ENCODE data around the gene POU5F1.
"Not testable (repeated sequence)": the region's sequence is repeated elsewhere in the genome, so short reads cannot be mapped to it uniquely, and the experiment has no call there.

The POU5F1 gene

DNA sequence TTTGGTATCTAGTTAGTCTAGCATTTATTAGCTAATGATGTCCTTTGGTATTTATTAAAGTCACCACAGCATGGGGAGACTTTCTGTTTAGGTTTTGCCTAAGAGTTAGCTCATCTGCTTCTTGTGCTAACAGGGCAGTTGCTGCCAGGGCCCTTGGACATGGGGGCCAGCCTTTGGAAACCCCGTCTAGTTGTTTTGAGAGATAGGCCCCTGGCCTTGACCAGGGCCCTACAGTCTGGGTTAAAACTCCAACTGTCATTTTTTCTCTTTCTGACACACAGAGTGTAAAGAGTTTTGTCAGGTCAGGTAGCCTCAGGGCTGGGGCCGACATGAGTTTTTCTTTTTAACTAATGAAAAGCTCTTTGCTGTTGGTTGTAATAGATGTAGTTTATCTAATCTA lies 12.8 kb upstream of the POU5F1 start:
- not testable (repeated sequence) for H3K4me2 ChIP-seq; H3K4me3 ChIP-seq (IDR thresholded peaks at IDR 0.05; ENCODE audit: insufficient read depth, low read depth, low read length); H3K36me3 ChIP-seq (ENCODE audit: insufficient read depth); H2AFZ ChIP-seq (ENCODE audit: low read depth); H3K27me3 ChIP-seq (ENCODE audit: insufficient read depth, low read depth); H4K20me1 ChIP-seq (ENCODE audit: insufficient read depth); H3K9ac ChIP-seq; H3K27ac ChIP-seq; H3K79me2 ChIP-seq (ENCODE audit: insufficient read depth, low read depth)
- peaks cover 20% of the 10 kb centered on the region for H3K4me1 ChIP-seq (ENCODE audit: low read depth, poor library complexity, severe bottlenecking)

DNA sequence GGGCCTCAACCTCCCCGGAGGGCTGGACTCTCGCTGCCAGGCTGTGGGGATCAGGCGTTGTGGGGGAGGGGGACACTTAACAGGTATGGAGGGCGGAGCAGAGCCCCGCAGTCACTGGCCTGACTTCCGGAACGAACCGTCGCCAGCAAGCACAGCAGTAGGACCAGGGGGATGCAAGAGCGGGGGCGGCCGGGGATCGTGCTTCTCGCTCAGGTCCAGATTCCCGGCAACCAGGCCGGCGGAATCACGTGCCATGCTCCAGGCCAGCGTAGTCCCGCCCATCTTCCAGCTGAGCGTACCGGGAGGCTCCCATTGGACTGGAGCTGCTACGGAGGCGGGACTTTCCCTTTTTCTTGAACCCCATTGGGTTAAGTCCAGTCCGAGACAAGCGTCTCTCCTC lies 10.0 kb upstream of the POU5F1 start:
- H3K4me2 ChIP-seq, result no peak overlapping the region
- H3K4me1 ChIP-seq (ENCODE audit: low read depth, poor library complexity, severe bottlenecking), result peaks cover 14% of the 10 kb centered on the region
- TF ChIP-seq, protein P1, sequence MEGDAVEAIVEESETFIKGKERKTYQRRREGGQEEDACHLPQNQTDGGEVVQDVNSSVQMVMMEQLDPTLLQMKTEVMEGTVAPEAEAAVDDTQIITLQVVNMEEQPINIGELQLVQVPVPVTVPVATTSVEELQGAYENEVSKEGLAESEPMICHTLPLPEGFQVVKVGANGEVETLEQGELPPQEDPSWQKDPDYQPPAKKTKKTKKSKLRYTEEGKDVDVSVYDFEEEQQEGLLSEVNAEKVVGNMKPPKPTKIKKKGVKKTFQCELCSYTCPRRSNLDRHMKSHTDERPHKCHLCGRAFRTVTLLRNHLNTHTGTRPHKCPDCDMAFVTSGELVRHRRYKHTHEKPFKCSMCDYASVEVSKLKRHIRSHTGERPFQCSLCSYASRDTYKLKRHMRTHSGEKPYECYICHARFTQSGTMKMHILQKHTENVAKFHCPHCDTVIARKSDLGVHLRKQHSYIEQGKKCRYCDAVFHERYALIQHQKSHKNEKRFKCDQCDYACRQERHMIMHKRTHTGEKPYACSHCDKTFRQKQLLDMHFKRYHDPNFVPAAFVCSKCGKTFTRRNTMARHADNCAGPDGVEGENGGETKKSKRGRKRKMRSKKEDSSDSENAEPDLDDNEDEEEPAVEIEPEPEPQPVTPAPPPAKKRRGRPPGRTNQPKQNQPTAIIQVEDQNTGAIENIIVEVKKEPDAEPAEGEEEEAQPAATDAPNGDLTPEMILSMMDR (conservative IDR thresholded peaks at IDR 0.05; ENCODE audit: low read depth, low read length), result no peak
- H3K27me3 ChIP-seq (ENCODE audit: insufficient read depth, low read depth), result no peaks in the 10 kb centered on the region
- H3K27ac ChIP-seq, result no peak overlapping the region
- no peaks in the 10 kb centered on the region for H4K20me1 ChIP-seq (ENCODE audit: insufficient read depth)
- no peak overlapping the region for H2AFZ ChIP-seq (ENCODE audit: low read depth)
- no peaks in the 10 kb centered on the region for H3K36me3 ChIP-seq (ENCODE audit: insufficient read depth)
- H3K4me3 ChIP-seq (IDR thresholded peaks at IDR 0.05; ENCODE audit: insufficient read depth, low read depth, low read length), result no peak overlapping the region
- no peak overlapping the region for H3K9ac ChIP-seq
- H3K79me2 ChIP-seq (ENCODE audit: insufficient read depth, low read depth), result no peaks in the 10 kb centered on the region

DNA sequence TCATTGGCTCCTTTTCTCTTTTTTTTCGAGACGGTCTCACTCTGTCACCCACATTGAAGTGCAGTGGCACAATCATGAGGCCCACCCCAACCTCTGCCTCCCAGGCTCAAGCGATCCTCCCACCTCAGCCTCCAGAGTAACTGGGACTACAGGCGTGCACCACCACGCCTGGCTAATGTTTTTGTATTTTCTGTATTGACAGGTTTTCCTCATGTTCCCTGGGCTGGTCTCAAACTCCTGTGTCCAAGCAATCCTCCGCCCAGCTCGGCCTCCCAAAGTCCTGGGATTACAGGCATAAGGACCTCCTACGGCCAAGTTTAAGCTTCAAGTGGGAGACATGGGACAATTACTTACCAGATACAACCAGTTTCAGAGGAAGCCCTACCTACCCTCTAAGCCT lies 9.4 kb upstream of the POU5F1 start:
- H4K20me1 ChIP-seq (ENCODE audit: insufficient read depth), result no peaks in the 10 kb centered on the region
- no peak overlapping the region for H3K27ac ChIP-seq
- no peaks in the 10 kb centered on the region for H3K36me3 ChIP-seq (ENCODE audit: insufficient read depth)
- no peaks in the 10 kb centered on the region for H3K27me3 ChIP-seq (ENCODE audit: insufficient read depth, low read depth)
- H2AFZ ChIP-seq (ENCODE audit: low read depth), result no peak overlapping the region
- TF ChIP-seq, protein P1 (conservative IDR thresholded peaks at IDR 0.05; ENCODE audit: low read depth, low read length), result no peak
- no peaks in the 10 kb centered on the region for H3K79me2 ChIP-seq (ENCODE audit: insufficient read depth, low read depth)
- no peak overlapping the region for H3K4me2 ChIP-seq
- H3K9ac ChIP-seq, result no peak overlapping the region
- peaks cover 8% of the 10 kb centered on the region for H3K4me1 ChIP-seq (ENCODE audit: low read depth, poor library complexity, severe bottlenecking)
- H3K4me3 ChIP-seq (IDR thresholded peaks at IDR 0.05; ENCODE audit: insufficient read depth, low read depth, low read length), result no peak overlapping the region

DNA sequence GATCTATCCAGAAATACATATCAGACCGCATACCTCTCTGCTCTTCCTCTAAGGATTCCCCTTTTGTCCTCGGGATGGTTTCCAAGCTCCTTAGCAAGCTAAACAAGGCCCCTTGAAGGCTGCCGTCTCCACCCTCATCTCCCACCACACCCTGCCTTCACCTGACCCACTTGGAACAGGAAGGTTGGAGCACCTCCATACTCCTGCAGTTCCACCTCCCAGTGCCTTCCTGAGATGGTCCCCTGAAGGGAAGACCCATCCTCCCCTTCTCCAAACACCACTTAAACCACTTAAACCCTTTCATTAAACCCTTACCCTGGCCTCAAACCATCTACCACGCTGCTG lies 8.5 kb upstream of the POU5F1 start:
- peaks cover 8% of the 10 kb centered on the region for H3K4me1 ChIP-seq (ENCODE audit: low read depth, poor library complexity, severe bottlenecking)
- no peak overlapping the region for H3K4me2 ChIP-seq
- no peaks in the 10 kb centered on the region for H4K20me1 ChIP-seq (ENCODE audit: insufficient read depth)
- no peak overlapping the region for H3K9ac ChIP-seq
- no peaks in the 10 kb centered on the region for H3K79me2 ChIP-seq (ENCODE audit: insufficient read depth, low read depth)
- no peak overlapping the region for H2AFZ ChIP-seq (ENCODE audit: low read depth)
- no peak overlapping the region for H3K4me3 ChIP-seq (IDR thresholded peaks at IDR 0.05; ENCODE audit: insufficient read depth, low read depth, low read length)
- no peaks in the 10 kb centered on the region for H3K36me3 ChIP-seq (ENCODE audit: insufficient read depth)
- no peaks in the 10 kb centered on the region for H3K27me3 ChIP-seq (ENCODE audit: insufficient read depth, low read depth)
- H3K27ac ChIP-seq, result no peak overlapping the region
- TF ChIP-seq, protein P1 (conservative IDR thresholded peaks at IDR 0.05; ENCODE audit: low read depth, low read length), result no peak

DNA sequence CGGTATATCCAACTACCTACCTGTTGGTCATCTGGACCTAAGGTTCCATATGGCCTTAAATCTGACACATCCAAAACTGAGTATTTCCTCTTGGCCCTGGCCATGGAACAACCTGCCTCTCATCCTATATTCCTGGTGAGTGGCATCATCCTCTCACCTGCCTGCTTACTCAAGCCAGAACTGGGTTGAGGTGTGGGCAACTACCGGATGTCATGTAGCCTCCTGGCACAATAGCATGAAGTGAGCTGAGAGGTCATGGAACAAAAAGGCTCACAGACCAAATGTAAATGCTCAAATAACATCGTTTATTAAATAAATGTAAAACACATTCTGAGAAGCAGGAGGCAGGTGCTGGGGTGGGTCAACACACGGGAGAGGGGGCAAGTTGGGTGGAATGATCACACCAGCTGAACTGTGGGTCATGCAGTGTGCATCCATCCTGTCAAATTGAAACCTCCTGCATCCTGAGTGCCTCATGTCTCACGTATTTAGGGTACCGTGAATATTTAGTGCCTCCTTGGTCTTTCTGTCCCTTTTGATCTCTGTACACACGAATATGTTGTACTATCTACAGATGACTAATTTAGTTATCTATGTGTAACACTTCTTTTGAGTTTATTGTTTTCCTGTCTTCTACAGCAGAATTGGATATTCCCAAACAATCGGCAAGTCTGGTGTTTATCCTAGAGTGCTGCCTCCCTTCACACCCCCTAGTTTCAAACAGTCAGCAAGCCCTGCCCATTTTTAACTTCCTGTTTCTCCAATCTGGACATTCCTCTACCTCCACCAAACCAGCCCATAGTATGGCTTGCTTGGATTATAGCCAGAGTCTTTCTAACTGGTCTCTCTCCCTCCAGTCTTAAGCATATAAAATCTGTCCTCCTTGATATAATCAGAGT lies 7.9 kb upstream of the POU5F1 start:
- Histone ChIP-seq H3K4me1 (ENCODE audit: low read depth, poor library complexity, severe bottlenecking) (peaks cover 8% of the 10 kb centered on the region), H2AFZ (ENCODE audit: low read depth) (no peak overlapping the region), H3K27me3 (ENCODE audit: insufficient read depth, low read depth) (no peaks in the 10 kb centered on the region), H3K9ac (no peak overlapping the region), H4K20me1 (ENCODE audit: insufficient read depth) (no peaks in the 10 kb centered on the region), H3K36me3 (ENCODE audit: insufficient read depth) (no peaks in the 10 kb centered on the region), H3K4me3 (IDR thresholded peaks at IDR 0.05; ENCODE audit: insufficient read depth, low read depth, low read length) (no peak overlapping the region), H3K27ac (no peak overlapping the region), H3K4me2 (no peak overlapping the region), H3K79me2 (ENCODE audit: insufficient read depth, low read depth) (no peaks in the 10 kb centered on the region)
- TF ChIP-seq, protein P1 (conservative IDR thresholded peaks at IDR 0.05; ENCODE audit: low read depth, low read length), result no peak
